GM12878 (cell line): ENCODE measurements around the gene LMBR1. TPM values are rescaled to one million over a fixed set of nuclear protein-coding genes. Genes with fewer than 3 reads are reported as not detected.

ENCODE experiments used
- ATAC-seq: fragments of 200-7000 bp; cut with Tn5 transposase; 3 replicates; pipeline ENCODE4 v1.9.1; 2020; ENCODE audit warnings: mild to moderate bottlenecking, moderate library complexity
- BruUV-seq: library from RNA; stranded (reverse); fragments of 400-500 nt; replicated peaks from 2 replicates; lab custom pipeline; 2021; lab: Mats Ljungman, UMichigan
- CTCF ChIA-PET: fragments of 300-600 bp; sonication (Branson Sonifier 250); formaldehyde crosslinking; extraction: SDS; loops from one replicate; lab custom pipeline; 2021; ENCODE audit warnings: inconsistent platforms; lab: Yijun Ruan, JAX
- POLR2A ChIA-PET: fragments of 350-600 bp; formaldehyde crosslinking; extraction: SDS; loops from one replicate; lab custom pipeline; 2021; ENCODE audit warnings: inconsistent platforms; lab: Charles Lee
- RAD21 ChIA-PET: fragments of 300-600 bp; sonication (Branson Sonifier 250); formaldehyde crosslinking; loops from one replicate; lab custom pipeline; 2023; ENCODE audit warnings: antibody characterized with exemption; ENCODE audit not compliant: unreplicated experiment; lab: Charles Lee
- SMC1A ChIA-PET: fragments of 300-600 bp; sonication (Branson Sonifier 250); formaldehyde crosslinking; loops from one replicate; lab custom pipeline; 2023; ENCODE audit not compliant: unreplicated experiment, uncharacterized antibody; lab: Charles Lee
- DNase-seq: peaks from one replicate; pipeline ENCODE4 v3.0.0-alpha.2; 2011; ENCODE audit warnings: low read depth, low spot score
- FAIRE-seq: peaks from 3 replicates; lab custom pipeline; 2011; peaks lifted over from hg19 to GRCh38; lab: Jason Lieb, UNC
- H2AFZ ChIP-seq: 2 replicates; pipeline ENCODE4 v1.6.0; 2011; ENCODE audit warnings: low read depth, low read length, control low read depth; ENCODE audit not compliant: control insufficient read depth
- H3K27ac ChIP-seq: 2 replicates; pipeline ENCODE4 v1.5.1; 2011; ENCODE audit warnings: control low read depth; ENCODE audit not compliant: control insufficient read depth, insufficient read depth
- H3K27me3 ChIP-seq, 2 experiments: replicated peaks in 1 of 2; 2 replicates each; pipeline versions ENCODE4 v1.6.0 to v1.6.1; 2011; ENCODE audit warnings: low read length in 1 of 2; ENCODE audit not compliant: control insufficient read depth in 2 of 2, insufficient read depth in 2 of 2
- H3K36me3 ChIP-seq, 2 experiments: 2 replicates each; pipeline ENCODE4 v1.5.1; 2011; ENCODE audit warnings: low read length in 1 of 2; ENCODE audit not compliant: control insufficient read depth in 2 of 2, insufficient read depth in 2 of 2
- H3K4me1 ChIP-seq: 2 replicates; pipeline ENCODE4 v1.6.1; 2011; ENCODE audit warnings: mild to moderate bottlenecking, low read length, moderate library complexity, mixed read lengths; ENCODE audit not compliant: control insufficient read depth, insufficient read depth
- H3K4me2 ChIP-seq: 2 replicates; pipeline ENCODE4 v1.6.0; 2011; ENCODE audit warnings: control low read depth; ENCODE audit not compliant: control insufficient read depth, insufficient read depth
- H3K4me3 ChIP-seq: fragments of 200-600 bp; sonication (generic); 2 replicates; pipeline ENCODE4 v1.5.1; 2016
- H3K79me2 ChIP-seq: 2 replicates; pipeline ENCODE4 v1.6.0; 2011; ENCODE audit warnings: low read length; ENCODE audit not compliant: control insufficient read depth, insufficient read depth
- H3K9ac ChIP-seq: 2 replicates; pipeline ENCODE4 v1.8.0; 2011; ENCODE audit warnings: low read length, control low read depth, mixed read lengths; ENCODE audit not compliant: control insufficient read depth, insufficient read depth
- H3K9me3 ChIP-seq: replicated peaks from 3 replicates; pipeline ENCODE4 v1.5.1; 2011; ENCODE audit warnings: mild to moderate bottlenecking, low read length; ENCODE audit not compliant: control insufficient read depth, insufficient read depth
- H4K20me1 ChIP-seq: 2 replicates; pipeline ENCODE4 v1.6.0; 2011; ENCODE audit not compliant: control insufficient read depth, insufficient read depth
- BACH1 ChIP-seq: fragments of 450-650 bp; IDR thresholded peaks from 2 replicates; pipeline ENCODE4 v1.6.1; 2017; ENCODE audit warnings: mild to moderate bottlenecking, borderline replicate concordance
- BCL11A ChIP-seq: IDR thresholded peaks from 2 replicates; pipeline ENCODE4 v1.6.1; 2011; ENCODE audit warnings: low read depth, low read length
- ELK1 ChIP-seq: IDR thresholded peaks from 2 replicates; pipeline ENCODE4 v1.6.1; 2012; ENCODE audit warnings: low read depth, low read length, improper control_type of control experiment
- MTA3 ChIP-seq: IDR thresholded peaks from 2 replicates; pipeline ENCODE4 v1.6.1; 2012; ENCODE audit warnings: low read length, inconsistent platforms, borderline replicate concordance
- PML ChIP-seq: IDR thresholded peaks from 2 replicates; pipeline ENCODE4 v1.6.1; 2012; ENCODE audit warnings: low read length, inconsistent platforms
- SMARCA5 ChIP-seq: fragments of 450-650 bp; IDR thresholded peaks from 2 replicates; pipeline ENCODE4 v1.6.1; 2017; ENCODE audit warnings: mild to moderate bottlenecking
- SUZ12 ChIP-seq: fragments of 200-600 bp; sonication (generic); IDR thresholded peaks from one replicate; pipeline ENCODE4 v1.6.1; 2018; ENCODE audit warnings: antibody characterized with exemption, mild to moderate bottlenecking; ENCODE audit not compliant: unreplicated experiment
- ZNF384 ChIP-seq: IDR thresholded peaks from 2 replicates; pipeline ENCODE4 v1.6.1; 2012; ENCODE audit warnings: low read depth, mild to moderate bottlenecking, low read length, improper control_type of control experiment, borderline replicate concordance
- ZSCAN29 ChIP-seq: fragments of 450-650 bp; IDR thresholded peaks from 2 replicates; pipeline ENCODE4 v1.6.1; 2017; ENCODE audit warnings: mild to moderate bottlenecking, moderate library complexity
- ZZZ3 ChIP-seq: IDR thresholded peaks from 2 replicates; pipeline ENCODE4 v1.6.1; 2011; ENCODE audit warnings: low read depth; ENCODE audit not compliant: control insufficient read depth, insufficient read length
- WGBS: methylation state at CpG from one replicate; pipeline ENCODE4 v1.1.6; 2016; ENCODE audit warnings: low lambda C conversion rate; ENCODE audit not compliant: insufficient replicate concordance, insufficient coverage; ENCODE audit errors: missing lambda C conversion rate; 5-methylcytosine and 5-hydroxymethylcytosine counted together
- in situ Hi-C: fragments of 300-500 bp; cut with MboI; formaldehyde crosslinking; loops from 9 replicates; pipeline ENCODE4 v1.14.3; 2018; ENCODE audit warnings: mixed read lengths
- intact Hi-C: fragments of 100-400 bp; cut with micrococcal nuclease; formaldehyde crosslinking; loops from one replicate; pipeline ENCODE4 v1.14.2; 2022; ENCODE audit not compliant: unreplicated experiment
- polyA plus RNA-seq, 11 experiments: library from polyadenylated mRNA; depleted of rRNA in 4 of 11; unstranded in 6 of 11; stranded (reverse) in 5 of 11; fragments of >200 nt; fragmentation: Nextera tagmentation in 4 of 11; fragmentation: Illumina TruSeq in 1 of 11; extraction: Ambion mirVana in 4 of 11; extraction: Trizol in 1 of 11; gene quantifications; 1 replicate in 1 of 11; 2 replicates in 10 of 11; pipeline versions ENCODE4 v1.2.1 to v1.2.3, GENCODE V29; 2011 to 2016; ENCODE audit warnings: inconsistent platforms in 2 of 11, missing spikeins in 2 of 11, low read depth in 1 of 11
- total RNA-seq, 4 experiments: library from RNA; depleted of rRNA in 3 of 4; stranded (reverse); fragments of >200 nt in 3 of 4; fragmentation: Illumina TruSeq in 1 of 4; extraction: Trizol in 1 of 4; gene quantifications; 2 replicates each; pipeline versions ENCODE4 v1.2.1 to v1.2.3, GENCODE V29; 2013 to 2021

LMBR1 gene
- total and polyA plus RNA-seq, 10 of the 15 experiments (the other 5 are each of a cell fraction or from before 2014, with no cell fraction given), result 4.0 to 63.5 (median 28.8) TPM

- FAIRE-seq (no peak), DNase-seq (no peak), ATAC-seq (no peak)
- Histone ChIP-seq H3K79me2 (no peaks in the 10 kb centered on the region), H4K20me1 (no peaks in the 10 kb centered on the region), H3K4me1 (peaks cover 10% of the 10 kb centered on the region; the same call in 1 of the 2 replicates), H3K27me3 (no peaks in the 10 kb centered on the region), H3K27ac (no peak overlapping the region), H3K4me3 (no peak overlapping the region), H3K36me3 (peaks cover 0 to 1% of the 10 kb centered on the region in 2 experiments; a peak in 1 of 4 replicates), H2AFZ (no peak overlapping the region), H3K4me2 (no peak overlapping the region), H3K9me3 (peaks cover 3% of the 10 kb centered on the region; the same call in 2 of the 3 replicates), H3K9ac (no peak overlapping the region)
- ChIA-PET POLR2A (no interaction called here), SMC1A (interaction anchor here (1.7 kb wide), 1 partner anchor 15 kb away, joined by 5 read pairs; no protein-coding TSS in a partner anchor), CTCF (no interaction called here), RAD21 (interaction anchor here (0.6 kb wide), 1 partner anchor 12 kb away, joined by 3 read pairs; no protein-coding TSS in a partner anchor)
- intact Hi-C loops, result no loop called here
- TF ChIP-seq ZSCAN29, result no peak
- no peak for TF ChIP-seq BCL11A
- TF ChIP-seq ELK1, result no peak
- TF ChIP-seq ZNF384, result no peak
- TF ChIP-seq MTA3, result no peak
- TF ChIP-seq ZZZ3, result no peak
- no peak for TF ChIP-seq SUZ12
- TF ChIP-seq SMARCA5, result no peak
- no peak for TF ChIP-seq BACH1
- no peak for TF ChIP-seq PML
- no TSS peak for BruUV-seq
- in situ Hi-C loops, result no loop called here
- 95% methylated on average over 3 of the region's 3 CpGs for WGBS
Measured at GRCh38 chr7:156764766-156765165, 128.2 kb downstream of the LMBR1 start.
